Measurements from ENCODE around the gene STAB1. TPM values are rescaled to one million over a fixed set of nuclear protein-coding genes. Genes with fewer than 3 reads are reported as not detected.

The STAB1 gene
- total RNA-seq, 1 donor from 2014 or later: 0.42 TPM

- Histone ChIP-seq H3K4me3 (ENCODE audit: low read depth, low read length) (no peak overlapping the region), H3K36me3 (ENCODE audit: control insufficient read depth, insufficient read depth, low read length) (no peaks in the 10 kb centered on the region), H3K27me3 (ENCODE audit: control insufficient read depth, insufficient read depth, low read length) (no peaks in the 10 kb centered on the region)
- no peak for TF ChIP-seq CTCF (IDR thresholded peaks at IDR 0.05; ENCODE audit: insufficient read depth, low read length, poor library complexity, severe bottlenecking)
- no peak for DNase-seq (ENCODE audit: low read depth)
Observed at GRCh38 chr3:52546111-52546901, 51.2 kb downstream of the STAB1 start.

- Histone ChIP-seq H3K27me3 (ENCODE audit: control insufficient read depth, insufficient read depth, low read length) (no peaks in the 10 kb centered on the region), H3K36me3 (ENCODE audit: control insufficient read depth, insufficient read depth, low read length) (no peaks in the 10 kb centered on the region), H3K4me3 (ENCODE audit: low read depth, low read length) (no peak overlapping the region)
- TF ChIP-seq CTCF (IDR thresholded peaks at IDR 0.05; ENCODE audit: insufficient read depth, low read length, poor library complexity, severe bottlenecking): no peak
- no peak for DNase-seq (ENCODE audit: low read depth)
Observed at GRCh38 chr3:52547143-52547542, 52.0 kb downstream of the STAB1 start.

- H3K36me3 ChIP-seq (ENCODE audit: control insufficient read depth, insufficient read depth, low read length): no peaks in the 10 kb centered on the region
- DNase-seq (ENCODE audit: low read depth): no peak
- H3K27me3 ChIP-seq (ENCODE audit: control insufficient read depth, insufficient read depth, low read length): no peaks in the 10 kb centered on the region
- H3K4me3 ChIP-seq (ENCODE audit: low read depth, low read length): no peak overlapping the region
- TF ChIP-seq CTCF (IDR thresholded peaks at IDR 0.05; ENCODE audit: insufficient read depth, low read length, poor library complexity, severe bottlenecking): no peak
Observed at GRCh38 chr3:52551118-52551517, 56.0 kb downstream of the STAB1 start.

- no peak for DNase-seq (ENCODE audit: low read depth)
- Histone ChIP-seq H3K4me3 (ENCODE audit: low read depth, low read length) (no peak overlapping the region), H3K36me3 (ENCODE audit: control insufficient read depth, insufficient read depth, low read length) (no peaks in the 10 kb centered on the region), H3K27me3 (ENCODE audit: control insufficient read depth, insufficient read depth, low read length) (no peaks in the 10 kb centered on the region)
- no peak for TF ChIP-seq CTCF (IDR thresholded peaks at IDR 0.05; ENCODE audit: insufficient read depth, low read length, poor library complexity, severe bottlenecking)
Observed at GRCh38 chr3:52552089-52552488, 57.0 kb downstream of the STAB1 start.

GRCh38 chr3:52554026-52554755 is 59.1 kb downstream of the STAB1 start:
- no peak for TF ChIP-seq CTCF (IDR thresholded peaks at IDR 0.05; ENCODE audit: insufficient read depth, low read length, poor library complexity, severe bottlenecking)
- DNase-seq (ENCODE audit: low read depth): no peak
- Histone ChIP-seq H3K4me3 (ENCODE audit: low read depth, low read length) (no peak overlapping the region), H3K27me3 (ENCODE audit: control insufficient read depth, insufficient read depth, low read length) (no peaks in the 10 kb centered on the region), H3K36me3 (ENCODE audit: control insufficient read depth, insufficient read depth, low read length) (no peaks in the 10 kb centered on the region)
